Measurements from ENCODE around the gene SORT1. TPM values are rescaled to one million over a fixed set of nuclear protein-coding genes. Genes with fewer than 3 reads are reported as not detected.

Gene SORT1
- total RNA-seq, 1 experiment from 2014 or later, result 12.4 TPM

Other genes starting within 250 kb of the SORT1 start
- 270 TPM in 2 replicates for gene SARS1, start 184.0 kb downstream of the SORT1 start, total RNA-seq (2014; rRNA removed; shearing (Covaris generic))
- 7.8 and 11.0 TPM in 2 replicates for gene CELSR2, start 148.4 kb downstream of the SORT1 start, total RNA-seq (2014; rRNA removed; shearing (Covaris generic))
- gene PSRC1, start 114.8 kb downstream of the SORT1 start, total RNA-seq (2014; rRNA removed; shearing (Covaris generic)), result 112 and 141 TPM in 2 replicates
- not detected in 2 replicates for gene MYBPHL, start 90.9 kb downstream of the SORT1 start, total RNA-seq (2014; rRNA removed; shearing (Covaris generic))
- gene PSMA5, start 28.5 kb upstream of the SORT1 start, total RNA-seq (2014; rRNA removed; shearing (Covaris generic)), result 141 and 142 TPM in 2 replicates
- 1.1 and 4.4 TPM in 2 replicates for gene SYPL2, start 68.6 kb upstream of the SORT1 start, total RNA-seq (2014; rRNA removed; shearing (Covaris generic))
- gene ATXN7L2, start 86.0 kb upstream of the SORT1 start, total RNA-seq (2014; rRNA removed; shearing (Covaris generic)), result 9.6 and 9.9 TPM in 2 replicates
- 3.1 and 4.2 TPM in 2 replicates for gene CYB561D1, start 96.2 kb upstream of the SORT1 start, total RNA-seq (2014; rRNA removed; shearing (Covaris generic))
- gene AMIGO1, start 111.8 kb upstream of the SORT1 start, total RNA-seq (2014; rRNA removed; shearing (Covaris generic)), result 1.1 and 1.9 TPM in 2 replicates
- 0.17 TPM in 1 of 2 replicates, not detected in the other for gene GPR61, start 142.0 kb upstream of the SORT1 start, total RNA-seq (2014; rRNA removed; shearing (Covaris generic))
- 13.3 and 14.6 TPM in 2 replicates for gene GNAI3, start 150.7 kb upstream of the SORT1 start, total RNA-seq (2014; rRNA removed; shearing (Covaris generic))
- not detected in 2 replicates for gene GNAT2, start 221.7 kb upstream of the SORT1 start, total RNA-seq (2014; rRNA removed; shearing (Covaris generic))
- gene AMPD2, start 221.9 kb upstream of the SORT1 start, total RNA-seq (2014; rRNA removed; shearing (Covaris generic)), result 78.0 and 83.7 TPM in 2 replicates

Measured in H7 (cell line).